ENCODE data around the gene RBP4.

Gene RBP4

GRCh38 chr10:93580828-93581227 is 20.2 kb downstream of the RBP4 start:
- no peak for DNase-seq (ENCODE audit: low read depth)
- no peak for TF ChIP-seq CTCF (IDR thresholded peaks at IDR 0.05; ENCODE audit: low read depth, low read length, missing control alignments)
- H3K4me3 ChIP-seq (ENCODE audit: low read depth, low read length) = no peak overlapping the region
- in situ Hi-C loops (cut with HindIII; ENCODE audit: low sequenced_read_pairs) = no loop called here

- no peak overlapping the region for H3K4me3 ChIP-seq (ENCODE audit: low read depth, low read length)
- TF ChIP-seq CTCF (IDR thresholded peaks at IDR 0.05; ENCODE audit: low read depth, low read length, missing control alignments) = no peak
- in situ Hi-C loops (cut with HindIII; ENCODE audit: low sequenced_read_pairs) = no loop called here
- no peak for DNase-seq (ENCODE audit: low read depth)
These were observed 20.9 kb downstream of the RBP4 start for GRCh38 chr10:93579985-93580711.

GRCh38 chr10:93579089-93579488 is 21.9 kb downstream of the RBP4 start:
- no peak overlapping the region for H3K4me3 ChIP-seq (ENCODE audit: low read depth, low read length)
- in situ Hi-C loops (cut with HindIII; ENCODE audit: low sequenced_read_pairs) = no loop called here
- no peak for TF ChIP-seq CTCF (IDR thresholded peaks at IDR 0.05; ENCODE audit: low read depth, low read length, missing control alignments)
- DNase-seq (ENCODE audit: low read depth) = no peak

- no peak for DNase-seq (ENCODE audit: low read depth)
- TF ChIP-seq CTCF (IDR thresholded peaks at IDR 0.05; ENCODE audit: low read depth, low read length, missing control alignments) = no peak
- in situ Hi-C loops (cut with HindIII; ENCODE audit: low sequenced_read_pairs) = no loop called here
- no peak overlapping the region for H3K4me3 ChIP-seq (ENCODE audit: low read depth, low read length)
These were observed 23.5 kb downstream of the RBP4 start for GRCh38 chr10:93577565-93577964.

GRCh38 chr10:93576888-93577287 is 24.1 kb downstream of the RBP4 start:
- no peak for TF ChIP-seq CTCF (IDR thresholded peaks at IDR 0.05; ENCODE audit: low read depth, low read length, missing control alignments)
- DNase-seq (ENCODE audit: low read depth) = no peak
- no peak overlapping the region for H3K4me3 ChIP-seq (ENCODE audit: low read depth, low read length)
- in situ Hi-C loops (cut with HindIII; ENCODE audit: low sequenced_read_pairs) = no loop called here

GRCh38 chr10:93573924-93574323 is 27.1 kb downstream of the RBP4 start:
- no peak for TF ChIP-seq CTCF (IDR thresholded peaks at IDR 0.05; ENCODE audit: low read depth, low read length, missing control alignments)
- no peak overlapping the region for H3K4me3 ChIP-seq (ENCODE audit: low read depth, low read length)
- in situ Hi-C loops (cut with HindIII; ENCODE audit: low sequenced_read_pairs) = loop anchor here (5.0 kb wide), 1 partner anchor 58 kb away; no protein-coding TSS in a partner anchor
- DNase-seq (ENCODE audit: low read depth) = no peak
